Fibroblast of villous mesenchyme (primary cell): ENCODE measurements around the gene CARMIL1. TPM values are rescaled to one million over a fixed set of nuclear protein-coding genes. Genes with fewer than 3 reads are reported as not detected.

Experiments
- DNase-seq: peaks from one replicate; pipeline ENCODE4 v3.0.0-alpha.2; 2010; ENCODE audit warnings: low read depth
- H3K4me3 ChIP-seq: 2 replicates; pipeline ENCODE4 v1.5.1; 2011; ENCODE audit warnings: low read depth, mild to moderate bottlenecking, low read length
- CTCF ChIP-seq: IDR thresholded peaks from 2 replicates; pipeline ENCODE4 v1.5.1; 2012; ENCODE audit warnings: low read depth, mild to moderate bottlenecking, low read length; ENCODE audit not compliant: insufficient read depth
- total RNA-seq: library from RNA; depleted of rRNA; stranded (reverse); fragments of >200 nt; gene quantifications from 2 replicates; pipeline ENCODE4 v1.2.3, GENCODE V29; 2012

CARMIL1 gene
- total RNA-seq, 1 donor, result 11.2 TPM

- no peak overlapping the region for H3K4me3 ChIP-seq
- DNase-seq, result no peak
- no peak for TF ChIP-seq CTCF
Observed at GRCh38 chr6:25337431-25337830, 58.3 kb downstream of the CARMIL1 start.

- DNase-seq, result no peak
- TF ChIP-seq CTCF, result no peak
- H3K4me3 ChIP-seq, result no peak overlapping the region
Observed at GRCh38 chr6:25340431-25341202, 61.4 kb downstream of the CARMIL1 start.

GRCh38 chr6:25341203-25341552 is 62.0 kb downstream of the CARMIL1 start:
- DNase-seq, result no peak
- H3K4me3 ChIP-seq, result no peak overlapping the region
- TF ChIP-seq CTCF, result no peak

- no peak for TF ChIP-seq CTCF
- DNase-seq, result no peak
- H3K4me3 ChIP-seq, result no peak overlapping the region
Observed at GRCh38 chr6:25341923-25342619, 62.9 kb downstream of the CARMIL1 start.

- no peak overlapping the region for H3K4me3 ChIP-seq
- no peak for TF ChIP-seq CTCF
- DNase-seq, result peak; percentile 81
Observed at GRCh38 chr6:25342802-25343201, 63.6 kb downstream of the CARMIL1 start.

GRCh38 chr6:25343984-25344383 is 64.8 kb downstream of the CARMIL1 start:
- TF ChIP-seq CTCF, result no peak
- H3K4me3 ChIP-seq, result no peak overlapping the region
- no peak for DNase-seq

- DNase-seq, result no peak
- H3K4me3 ChIP-seq, result no peak overlapping the region
- no peak for TF ChIP-seq CTCF
Observed at GRCh38 chr6:25344827-25345226, 65.7 kb downstream of the CARMIL1 start.
